Activated B cell treated with CpG ODN at 0.5 μM for 24 hours (primary cell): ENCODE measurements around the gene VPS37B. TPM values are rescaled to one million over a fixed set of nuclear protein-coding genes. Genes with fewer than 3 reads are reported as not detected.

Experiments
- ATAC-seq: fragments of 200-7000 bp; cut with Tn5 transposase; one replicate; pipeline ENCODE4 v1.10.0; 2021; ENCODE audit warnings: low read depth, mild to moderate bottlenecking, moderate library complexity
- CTCF ChIA-PET: fragments of 350-600 bp; sonication (Branson Sonifier 250); formaldehyde crosslinking; loops from one replicate; lab custom pipeline; 2021; ENCODE audit warnings: antibody characterized with exemption; lab: Charles Lee
- POLR2A ChIA-PET: fragments of 350-600 bp; sonication (Branson Sonifier 250); formaldehyde crosslinking; loops from one replicate; lab custom pipeline; 2021; ENCODE audit warnings: antibody characterized with exemption; lab: Charles Lee
- DNase-seq: peaks from one replicate; pipeline ENCODE4 v3.0.0; 2022
- H3K27ac Mint-ChIP-seq: one replicate; pipeline ENCODE4 v1.8.0; 2020; ENCODE audit warnings: mixed read lengths
- H3K27me3 Mint-ChIP-seq: one replicate; pipeline ENCODE4 v1.8.0; 2021; ENCODE audit warnings: mixed read lengths
- H3K36me3 Mint-ChIP-seq: one replicate; pipeline ENCODE4 v1.8.0; 2021; ENCODE audit warnings: low read depth, mixed read lengths
- H3K4me1 Mint-ChIP-seq: one replicate; pipeline ENCODE4 v1.8.0; 2021; ENCODE audit warnings: mixed read lengths
- H3K4me3 Mint-ChIP-seq: one replicate; pipeline ENCODE4 v1.8.0; 2020; ENCODE audit warnings: mild to moderate bottlenecking, mixed read lengths
- H3K9me3 Mint-ChIP-seq: one replicate; pipeline ENCODE4 v1.8.0; 2020; ENCODE audit warnings: mixed read lengths
- CTCF ChIP-seq: fragments of 200-600 bp; IDR thresholded peaks from one replicate; pipeline ENCODE4 v1.8.0; 2022; ENCODE audit warnings: antibody characterized with exemption, mild to moderate bottlenecking
- intact Hi-C: fragments of 100-400 bp; cut with micrococcal nuclease; formaldehyde crosslinking; loops from one replicate; pipeline ENCODE4 v1.15.1; 2024
- total RNA-seq: library from RNA; stranded (reverse); gene quantifications from 2 replicates; pipeline ENCODE4 v1.2.3, GENCODE V29; 2022

Gene VPS37B
- total RNA-seq, 1 donor from 2014 or later, result 54.1 TPM

DNA sequence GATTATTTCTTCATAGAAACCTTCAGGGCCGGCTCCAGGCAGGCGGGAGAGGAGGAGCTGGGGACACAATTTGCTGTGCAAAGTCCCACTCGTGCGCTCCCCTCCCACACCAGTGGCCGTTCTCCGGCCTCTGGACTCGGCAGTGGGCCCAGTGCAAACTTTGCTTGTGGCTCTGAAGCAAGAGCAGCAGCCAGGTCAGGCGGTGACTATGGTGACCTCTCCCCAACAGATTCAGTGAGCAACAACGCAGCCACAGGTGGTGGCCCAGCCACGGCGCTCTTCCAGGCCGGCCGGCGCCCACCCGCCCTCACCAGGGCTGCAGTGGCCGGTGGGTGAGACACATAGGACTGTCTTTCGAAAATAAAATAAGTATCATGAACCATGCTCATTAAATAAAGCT is 29.5 kb downstream of the VPS37B start:
- no peaks in the 10 kb centered on the region for H3K9me3 Mint-ChIP-seq
- TF ChIP-seq CTCF, result no peak
- POLR2A ChIA-PET, result interaction anchor here (0.6 kb wide), 1 partner anchor 16 kb away, joined by 3 read pairs; no protein-coding TSS in a partner anchor
- H3K27ac Mint-ChIP-seq, result no peak overlapping the region
- ATAC-seq (no peak), DNase-seq (no peak)
- H3K4me3 Mint-ChIP-seq, result no peak overlapping the region
- intact Hi-C loops, result no loop called here
- CTCF ChIA-PET, result interaction anchor here (0.6 to 9.9 kb wide), 3 partner anchors 72 to 288 kb away, joined by 3 to 145 read pairs (median 5); no protein-coding TSS in a partner anchor
- H3K36me3 Mint-ChIP-seq, result peaks cover 80% of the 10 kb centered on the region
- H3K4me1 Mint-ChIP-seq, result peaks cover 84% of the 10 kb centered on the region
- H3K27me3 Mint-ChIP-seq, result no peaks in the 10 kb centered on the region

DNA sequence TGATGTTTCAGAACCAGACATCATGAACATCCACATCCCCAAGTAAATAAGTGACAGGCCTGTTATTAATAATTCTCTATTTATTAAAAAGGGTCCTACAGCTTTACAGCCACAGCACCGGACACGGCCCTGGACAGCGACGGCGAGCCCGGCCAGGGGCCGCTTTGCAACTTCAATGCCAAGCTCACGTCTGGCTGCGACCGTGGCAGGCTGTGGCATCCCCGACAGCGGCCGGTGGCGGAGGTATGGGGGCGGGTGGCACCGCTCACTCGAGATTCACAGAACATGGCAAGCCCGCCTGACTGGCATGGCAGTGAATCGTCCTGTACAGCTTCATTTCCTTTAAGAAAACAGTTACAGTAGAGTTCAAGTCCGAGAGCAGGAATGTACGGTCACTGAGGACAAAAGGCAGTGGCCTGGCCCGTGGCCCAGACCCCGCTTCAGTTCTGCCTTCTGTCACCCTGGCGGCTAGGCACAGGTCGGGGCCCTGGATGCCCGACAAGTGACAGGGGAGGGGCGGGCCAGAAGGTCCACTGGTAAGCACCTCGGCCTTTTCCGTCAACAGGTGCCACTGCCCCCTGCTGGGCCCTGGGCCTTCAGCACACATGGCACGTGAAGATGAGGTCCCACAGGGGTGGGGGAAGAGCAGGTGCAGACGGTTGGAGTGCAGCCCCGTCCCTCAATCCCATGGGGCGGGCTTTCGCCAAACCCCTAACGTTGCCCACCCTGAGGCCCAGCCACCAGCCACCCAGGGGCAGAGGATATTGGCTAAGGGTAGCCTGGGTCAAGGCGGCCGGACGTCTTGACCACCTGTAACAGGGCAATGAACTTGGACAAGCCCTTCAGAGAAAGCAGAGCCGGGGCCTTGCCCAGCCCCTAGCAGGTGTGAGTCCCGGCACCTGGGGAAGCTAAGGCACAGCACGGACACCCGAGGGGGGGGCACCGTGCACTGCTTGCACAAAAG is 30.4 kb downstream of the VPS37B start:
- DNase-seq (no peak), ATAC-seq (peak; percentile 59)
- peaks cover 80% of the 10 kb centered on the region for H3K4me1 Mint-ChIP-seq
- H3K27me3 Mint-ChIP-seq, result no peaks in the 10 kb centered on the region
- H3K36me3 Mint-ChIP-seq, result peaks cover 79% of the 10 kb centered on the region
- ChIA-PET CTCF (interaction anchor here (0.9 to 9.9 kb wide), 8 partner anchors 17 to 227 kb away, joined by 3 to 145 read pairs (median 3); partner anchors contain the start of gene ABCB9), POLR2A (interaction anchor here (0.8 to 1.7 kb wide), 6 partner anchors 23 to 109 kb away, joined by 3 to 5 read pairs (median 3); partner anchors contain the start of gene ABCB9)
- H3K4me3 Mint-ChIP-seq, result no peak overlapping the region
- H3K9me3 Mint-ChIP-seq, result no peaks in the 10 kb centered on the region
- intact Hi-C loops, result no loop called here
- H3K27ac Mint-ChIP-seq, result peak overlapping the region; percentile 18
- no peak for TF ChIP-seq CTCF

DNA sequence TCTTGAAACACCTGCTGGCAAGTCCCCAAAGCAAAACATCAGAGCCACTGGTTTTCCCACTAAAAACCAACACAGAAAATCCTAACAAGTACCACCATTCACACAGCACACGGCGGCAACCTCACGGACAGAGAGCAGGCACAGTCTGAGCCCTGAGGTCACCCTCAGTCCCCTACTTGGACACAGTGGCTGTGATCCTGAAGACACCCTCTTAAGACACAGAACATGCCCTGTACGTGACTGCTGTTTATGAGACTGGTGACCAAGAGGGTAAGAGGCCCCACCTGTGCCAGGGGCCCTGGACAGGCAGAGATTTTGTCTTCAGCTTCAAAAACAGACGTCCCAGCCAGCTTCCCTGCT is 31.1 kb downstream of the VPS37B start:
- intact Hi-C loops, result loop anchor here (5.0 kb wide), 2 partner anchors 32 to 228 kb away; partner anchors contain the start of gene VPS37B
- no peaks in the 10 kb centered on the region for H3K27me3 Mint-ChIP-seq
- peak overlapping the region; percentile 24 for H3K27ac Mint-ChIP-seq
- peaks cover 80% of the 10 kb centered on the region for H3K36me3 Mint-ChIP-seq
- no peaks in the 10 kb centered on the region for H3K9me3 Mint-ChIP-seq
- peaks cover 80% of the 10 kb centered on the region for H3K4me1 Mint-ChIP-seq
- CTCF ChIA-PET, result interaction anchor here (0.9 to 9.9 kb wide), 7 partner anchors 17 to 227 kb away, joined by 3 to 145 read pairs (median 3); partner anchors contain the start of gene ABCB9
- DNase-seq (no peak), ATAC-seq (no peak)
- POLR2A ChIA-PET, result interaction anchor here (0.8 to 1.7 kb wide), 6 partner anchors 23 to 109 kb away, joined by 3 to 5 read pairs (median 3); partner anchors contain the start of gene ABCB9
- no peak for TF ChIP-seq CTCF
- H3K4me3 Mint-ChIP-seq, result no peak overlapping the region

- intact Hi-C loops, result loop anchor here (5.0 kb wide), 2 partner anchors 34 to 226 kb away; partner anchors contain the start of gene VPS37B
- ATAC-seq (peak; percentile 32), DNase-seq (no peak)
- peaks cover 77% of the 10 kb centered on the region for H3K36me3 Mint-ChIP-seq
- H3K27me3 Mint-ChIP-seq, result no peaks in the 10 kb centered on the region
- TF ChIP-seq CTCF, result no peak
- ChIA-PET POLR2A (interaction anchor here (0.6 to 4.5 kb wide), 9 partner anchors 8 to 90 kb away, joined by 3 to 26 read pairs (median 4); no protein-coding TSS in a partner anchor), CTCF (interaction anchor here (1.2 to 9.9 kb wide), 5 partner anchors 17 to 89 kb away, joined by 4 to 145 read pairs (median 9); no protein-coding TSS in a partner anchor)
- peaks cover 64% of the 10 kb centered on the region for H3K4me1 Mint-ChIP-seq
- no peaks in the 10 kb centered on the region for H3K9me3 Mint-ChIP-seq
- peak overlapping the region; percentile 36 for H3K4me3 Mint-ChIP-seq
- H3K27ac Mint-ChIP-seq, result peak overlapping the region; percentile 80
Observed at GRCh38 chr12:122862872-122863701, 32.8 kb downstream of the VPS37B start.
